ENCODE measurements around the gene DCLRE1B.

The DCLRE1B gene

DNA sequence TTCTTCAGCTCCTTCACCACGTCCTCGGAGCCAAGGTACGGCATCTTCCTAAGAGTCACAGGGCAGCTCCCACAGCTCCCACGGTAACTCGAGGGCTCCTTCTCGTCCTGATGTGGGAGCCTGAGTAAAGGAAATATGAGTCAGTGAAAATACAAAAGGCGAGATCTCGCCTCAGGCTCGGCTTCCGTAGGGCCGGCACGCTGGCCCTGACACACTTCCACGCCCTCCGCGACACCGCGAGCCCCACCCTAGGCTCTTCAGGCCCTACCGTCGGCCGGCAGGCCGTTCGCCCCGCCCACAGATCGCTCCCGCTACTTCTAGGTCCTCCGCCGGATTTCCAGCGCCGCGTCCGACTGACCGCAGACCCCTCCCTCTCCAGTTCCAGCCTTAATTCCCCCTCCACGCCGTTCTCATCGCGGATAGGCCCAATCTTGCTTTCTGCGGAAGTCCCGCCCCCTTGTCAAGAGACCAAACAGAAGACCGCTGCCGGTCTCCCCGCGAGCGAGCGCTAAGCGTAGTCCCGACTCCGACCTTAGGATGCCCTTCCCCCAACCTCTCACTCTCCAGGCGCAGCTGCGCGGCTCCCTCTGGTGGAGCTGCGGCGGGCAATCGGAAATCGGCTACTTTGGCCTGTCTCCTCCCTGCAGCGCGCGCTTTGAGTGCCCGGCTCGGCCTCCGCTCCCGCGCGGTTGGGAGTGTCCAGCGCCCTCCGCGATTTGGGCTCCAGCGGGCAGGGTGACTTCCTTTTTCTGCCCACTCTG, at the start of gene DCLRE1B, which contains the start of gene AP4B1:
DCLRE1B (plus strand) TSS at position 653 of the 761 bp plus-strand sequence. CDS start 261 bp downstream, outside the sequence.
AP4B1 (minus strand) TSS at position 126 of the 761 bp plus-strand sequence; CDS start at position 44, 82 bp downstream.
- DNase-seq (ENCODE audit: low spot score), result peak; percentile 100

DNA sequence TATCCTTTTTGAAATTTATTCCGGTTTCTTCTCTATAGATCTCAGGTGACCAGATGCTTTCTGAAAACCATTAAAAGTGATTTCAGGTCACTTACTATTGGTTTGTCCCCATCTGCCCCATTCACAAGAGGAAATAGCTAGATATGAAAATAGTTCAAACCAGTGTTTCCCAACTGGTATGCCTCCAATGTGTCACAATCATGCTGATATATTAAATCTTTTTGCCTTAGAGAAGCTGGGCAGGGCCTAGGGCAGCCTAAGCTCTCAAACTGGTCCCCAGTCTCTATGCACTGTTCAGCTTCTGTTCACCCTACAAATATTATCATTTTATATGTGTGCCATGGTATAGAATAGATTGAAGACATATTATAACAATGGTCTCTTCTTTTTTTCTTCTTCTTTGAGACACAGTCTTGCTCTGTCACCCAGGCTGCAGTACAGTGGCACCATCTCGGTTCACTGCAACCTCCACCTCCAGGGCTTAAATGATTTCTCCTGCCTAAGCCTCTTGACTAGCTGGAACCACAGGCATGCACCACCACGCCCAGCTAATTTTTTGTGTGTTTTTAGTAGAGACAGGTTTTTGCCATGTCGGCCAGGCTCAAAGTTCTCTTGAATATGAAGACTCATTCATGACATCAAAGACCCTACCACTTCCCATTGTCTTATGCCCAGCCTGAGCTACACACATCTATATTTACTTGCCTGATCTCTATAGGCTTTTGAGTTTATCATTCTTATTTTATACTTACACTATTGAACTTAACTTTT, 49.3 kb upstream of the DCLRE1B start:
- no peak for DNase-seq (ENCODE audit: low spot score)

- DNase-seq (ENCODE audit: low spot score), result no peak
Measured at GRCh38 chr1:113856401-113856790, 48.7 kb upstream of the DCLRE1B start.

- no peak for DNase-seq (ENCODE audit: low spot score)
Measured at GRCh38 chr1:113857776-113858175, 47.4 kb upstream of the DCLRE1B start.

GRCh38 chr1:113858418-113858817, 46.7 kb upstream of the DCLRE1B start:
- DNase-seq (ENCODE audit: low spot score), result peak; percentile 44

DNA sequence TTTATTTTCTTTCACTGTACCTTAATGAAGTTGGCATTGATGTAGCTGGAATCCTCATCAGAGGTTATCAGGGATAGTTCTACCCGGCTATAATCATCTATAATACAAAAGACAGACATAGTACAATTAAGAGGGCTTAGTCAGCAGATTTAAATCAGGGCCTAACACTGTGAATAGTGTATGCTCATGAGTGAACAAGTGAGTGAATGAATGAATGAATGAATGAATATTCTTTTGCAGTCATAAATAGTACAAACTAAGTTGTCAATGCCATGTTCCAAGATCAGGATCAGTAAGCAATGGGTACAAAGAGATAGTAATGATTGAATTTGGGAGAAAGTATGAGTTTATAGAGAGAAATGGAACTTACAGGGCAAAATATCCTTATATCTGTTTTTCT, 46.1 kb upstream of the DCLRE1B start:
- no peak for DNase-seq (ENCODE audit: low spot score)

DNA sequence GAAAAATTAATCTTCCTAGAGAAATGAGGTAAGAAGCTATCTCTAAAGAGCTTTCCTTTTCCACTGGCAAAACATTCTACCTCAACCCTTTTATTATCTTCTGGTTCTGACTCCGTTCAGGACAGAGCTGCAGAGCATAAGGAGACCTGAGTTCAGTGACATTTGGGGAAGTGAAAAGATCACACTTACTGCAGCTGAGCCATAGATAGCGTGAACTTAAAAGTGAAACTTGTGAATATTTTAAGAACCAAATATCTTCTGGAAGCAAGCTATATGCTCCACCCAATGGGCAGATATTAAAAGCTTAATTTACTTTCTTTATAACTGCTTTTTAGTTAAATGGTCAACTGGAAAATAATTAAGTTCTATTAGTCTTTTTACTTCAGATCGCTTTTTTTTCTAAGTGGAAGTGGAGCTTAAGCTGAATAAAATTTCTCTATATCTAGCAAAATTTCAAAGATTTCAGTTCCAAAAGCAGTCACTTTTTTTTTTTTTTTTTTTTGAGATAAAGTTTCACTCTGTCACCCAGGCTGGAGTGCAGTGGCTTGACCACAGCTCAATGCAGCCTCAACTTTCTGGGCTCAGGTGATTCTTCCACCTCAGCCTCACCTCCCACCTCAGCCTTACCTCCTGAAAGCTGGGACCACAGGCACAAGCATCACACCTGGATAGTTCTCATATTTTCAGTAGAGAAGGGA, 45.5 kb upstream of the DCLRE1B start:
- DNase-seq (ENCODE audit: low spot score), result peak; percentile 88

DNA sequence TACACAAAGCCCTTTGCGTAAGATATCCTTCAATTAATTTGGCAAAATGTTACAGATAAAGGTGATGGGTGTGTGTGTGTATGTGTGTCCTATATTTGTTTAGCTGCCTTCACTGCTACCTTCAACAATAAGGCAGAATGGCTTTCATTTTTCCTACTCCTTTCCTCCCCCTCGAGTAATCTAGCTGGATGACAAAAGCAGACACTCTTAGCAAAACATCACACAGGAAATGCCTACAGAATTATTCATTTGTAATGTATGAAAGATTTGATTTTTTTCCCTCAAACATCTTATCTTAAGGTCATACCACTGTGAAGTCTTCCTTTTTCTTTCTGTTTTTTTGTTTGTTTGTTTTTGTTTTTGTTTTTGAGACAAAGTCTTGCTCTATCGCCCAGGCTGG, 44.2 kb upstream of the DCLRE1B start:
- DNase-seq (ENCODE audit: low spot score), result no peak

GRCh38 chr1:113861641-113862040, 43.5 kb upstream of the DCLRE1B start:
- DNase-seq (ENCODE audit: low spot score), result no peak

DNA sequence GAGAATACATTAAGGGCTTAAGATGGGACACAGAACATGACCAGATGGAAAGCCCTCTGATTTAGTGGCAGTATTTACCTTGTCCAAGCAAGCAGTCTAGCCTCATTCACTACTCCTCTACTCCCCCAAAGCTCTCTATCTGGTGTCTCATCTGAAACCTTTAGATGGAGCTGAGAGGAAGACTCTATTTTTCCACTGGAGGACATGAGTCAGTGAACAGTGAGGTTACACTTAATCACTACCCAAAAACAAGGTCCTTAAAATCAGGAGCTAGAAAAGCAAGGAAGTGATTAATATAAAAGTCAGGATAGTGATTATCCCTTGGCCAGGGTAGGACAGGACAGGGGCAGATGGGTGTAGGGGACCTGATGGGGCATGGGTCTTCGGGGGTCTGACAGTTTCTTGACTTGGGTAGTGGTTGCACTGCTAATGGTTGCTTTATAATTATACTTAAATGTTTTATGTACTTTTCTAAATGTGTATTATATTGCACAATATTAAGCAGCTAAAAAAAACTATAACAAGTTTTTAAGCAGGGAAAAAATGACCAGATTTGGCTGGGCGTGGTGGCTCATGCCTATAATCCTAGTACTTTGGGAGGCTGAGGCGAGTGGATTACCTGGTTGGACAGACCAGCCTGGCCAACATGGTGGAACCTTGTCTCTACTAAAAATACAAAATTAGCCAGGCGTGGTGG, 36.6 kb upstream of the DCLRE1B start:
- no peak for DNase-seq (ENCODE audit: low spot score)

GRCh38 chr1:113870778-113871177, 34.3 kb upstream of the DCLRE1B start:
- DNase-seq (ENCODE audit: low spot score), result peak; percentile 29

DNA sequence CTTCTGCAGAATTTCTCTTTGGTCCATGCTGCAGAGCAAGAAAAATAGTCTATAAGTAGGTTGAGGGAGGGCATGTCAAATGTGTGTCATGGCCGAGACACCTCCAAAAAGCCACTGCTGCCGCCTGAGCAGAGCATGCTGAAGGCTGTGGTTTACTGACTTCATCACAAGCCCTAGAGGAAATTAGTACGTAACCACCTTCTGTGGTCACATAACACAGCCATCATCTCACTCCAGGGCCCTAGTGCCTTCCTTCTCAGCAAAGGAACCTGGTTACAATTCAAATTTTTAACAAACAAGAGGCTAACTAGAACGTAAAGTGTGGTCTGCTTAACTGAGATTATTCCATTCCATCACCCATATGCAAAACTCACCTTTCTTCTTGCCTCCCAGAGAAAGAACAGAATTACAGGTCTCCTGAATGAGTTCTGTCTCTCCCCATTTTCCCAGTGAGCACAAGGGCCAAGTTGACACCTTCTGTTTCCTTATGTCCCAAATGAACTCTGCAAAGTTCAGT, 33.5 kb upstream of the DCLRE1B start, which contains the start of gene PTPN22:
PTPN22 (minus strand) TSS at position 116 of the 517 bp plus-strand sequence.
- DNase-seq (ENCODE audit: low spot score), result peak; percentile 93

- peak; percentile 50 for DNase-seq (ENCODE audit: low spot score)
Measured at GRCh38 chr1:113872219-113872935, 32.7 kb upstream of the DCLRE1B start.

GRCh38 chr1:113874012-113874879, 30.9 kb upstream of the DCLRE1B start:
- peak; percentile 59 for DNase-seq (ENCODE audit: low spot score)

- DNase-seq (ENCODE audit: low spot score), result no peak
Measured at GRCh38 chr1:113875714-113876113, 29.4 kb upstream of the DCLRE1B start.

- no peak for DNase-seq (ENCODE audit: low spot score)
Measured at GRCh38 chr1:113876176-113876575, 28.9 kb upstream of the DCLRE1B start.

DNA sequence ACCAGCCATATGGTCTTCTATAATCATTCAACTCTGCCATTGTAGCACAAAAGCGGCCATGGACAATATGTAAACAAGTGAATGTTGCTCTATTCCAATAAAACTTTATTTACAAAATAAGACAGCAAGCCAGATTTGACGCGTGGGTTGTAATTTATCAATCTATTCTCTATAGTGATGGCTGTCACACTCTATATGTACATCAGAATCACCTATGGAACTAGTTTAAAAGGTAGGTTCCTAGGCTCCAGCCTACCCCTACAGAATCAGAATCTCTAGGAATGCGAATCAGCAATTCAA, 25.4 kb upstream of the DCLRE1B start:
- no peak for DNase-seq (ENCODE audit: low spot score)

DNA sequence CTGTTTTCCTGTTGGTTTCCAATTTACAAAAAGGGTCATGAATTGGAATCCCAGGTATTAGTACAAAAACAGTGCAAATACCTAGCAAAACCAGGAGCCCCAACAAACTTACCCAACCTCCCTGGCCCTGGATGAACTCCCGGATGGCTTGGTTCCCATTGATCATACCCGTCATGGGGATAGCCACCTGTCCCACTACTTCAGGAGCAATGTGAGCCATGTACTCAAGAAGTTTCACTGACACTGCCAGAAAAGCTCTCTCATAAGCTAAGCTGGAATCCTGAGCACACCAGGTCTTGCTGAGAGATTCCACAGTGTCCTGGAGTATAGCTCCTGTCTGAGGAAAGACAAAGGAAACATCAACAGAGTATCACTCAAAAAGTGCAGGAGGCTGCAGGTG, 23.5 kb upstream of the DCLRE1B start:
- no peak for DNase-seq (ENCODE audit: low spot score)

- no peak for DNase-seq (ENCODE audit: low spot score)
Measured at GRCh38 chr1:113886417-113887401, 18.4 kb upstream of the DCLRE1B start.
